Measurements from ENCODE around the gene ZNF24.

GRCh38 chr18:35324926-35325655, 19.1 kb downstream of the ZNF24 start:
- TF ChIP-seq NFYB (CRISPR knock-in tag; conservative IDR thresholded peaks at IDR 0.05; ENCODE audit: low read depth) (no peak), FOXJ3 (CRISPR knock-in tag; IDR thresholded peaks at IDR 0.05; ENCODE audit: borderline replicate concordance) (no peak), ZSCAN18 (CRISPR knock-in tag; IDR thresholded peaks at IDR 0.05) (no peak), MXD4 (CRISPR knock-in tag; IDR thresholded peaks at IDR 0.05; ENCODE audit: borderline replicate concordance) (no peak), GABPB1 (CRISPR knock-in tag; IDR thresholded peaks at IDR 0.05) (no peak), AFF4 (CRISPR knock-in tag; IDR thresholded peaks at IDR 0.05; ENCODE audit: borderline replicate concordance) (no peak), SP1 (CRISPR knock-in tag; conservative IDR thresholded peaks at IDR 0.05) (no peak), MAX (CRISPR knock-in tag; IDR thresholded peaks at IDR 0.05) (no peak), CBFB (CRISPR knock-in tag; IDR thresholded peaks at IDR 0.05; ENCODE audit: low read depth) (no peak), ZNF425 (CRISPR knock-in tag; conservative IDR thresholded peaks at IDR 0.05) (no peak), TP53 (CRISPR knock-in tag; IDR thresholded peaks at IDR 0.05) (no peak)
- TF ChIP-seq, protein P1, sequence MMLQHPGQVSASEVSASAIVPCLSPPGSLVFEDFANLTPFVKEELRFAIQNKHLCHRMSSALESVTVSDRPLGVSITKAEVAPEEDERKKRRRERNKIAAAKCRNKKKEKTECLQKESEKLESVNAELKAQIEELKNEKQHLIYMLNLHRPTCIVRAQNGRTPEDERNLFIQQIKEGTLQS (CRISPR knock-in tag; conservative IDR thresholded peaks at IDR 0.05): no peak
- TF ChIP-seq, protein P2, sequence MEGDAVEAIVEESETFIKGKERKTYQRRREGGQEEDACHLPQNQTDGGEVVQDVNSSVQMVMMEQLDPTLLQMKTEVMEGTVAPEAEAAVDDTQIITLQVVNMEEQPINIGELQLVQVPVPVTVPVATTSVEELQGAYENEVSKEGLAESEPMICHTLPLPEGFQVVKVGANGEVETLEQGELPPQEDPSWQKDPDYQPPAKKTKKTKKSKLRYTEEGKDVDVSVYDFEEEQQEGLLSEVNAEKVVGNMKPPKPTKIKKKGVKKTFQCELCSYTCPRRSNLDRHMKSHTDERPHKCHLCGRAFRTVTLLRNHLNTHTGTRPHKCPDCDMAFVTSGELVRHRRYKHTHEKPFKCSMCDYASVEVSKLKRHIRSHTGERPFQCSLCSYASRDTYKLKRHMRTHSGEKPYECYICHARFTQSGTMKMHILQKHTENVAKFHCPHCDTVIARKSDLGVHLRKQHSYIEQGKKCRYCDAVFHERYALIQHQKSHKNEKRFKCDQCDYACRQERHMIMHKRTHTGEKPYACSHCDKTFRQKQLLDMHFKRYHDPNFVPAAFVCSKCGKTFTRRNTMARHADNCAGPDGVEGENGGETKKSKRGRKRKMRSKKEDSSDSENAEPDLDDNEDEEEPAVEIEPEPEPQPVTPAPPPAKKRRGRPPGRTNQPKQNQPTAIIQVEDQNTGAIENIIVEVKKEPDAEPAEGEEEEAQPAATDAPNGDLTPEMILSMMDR (IDR thresholded peaks at IDR 0.05): no peak
- TF ChIP-seq, protein P3, sequence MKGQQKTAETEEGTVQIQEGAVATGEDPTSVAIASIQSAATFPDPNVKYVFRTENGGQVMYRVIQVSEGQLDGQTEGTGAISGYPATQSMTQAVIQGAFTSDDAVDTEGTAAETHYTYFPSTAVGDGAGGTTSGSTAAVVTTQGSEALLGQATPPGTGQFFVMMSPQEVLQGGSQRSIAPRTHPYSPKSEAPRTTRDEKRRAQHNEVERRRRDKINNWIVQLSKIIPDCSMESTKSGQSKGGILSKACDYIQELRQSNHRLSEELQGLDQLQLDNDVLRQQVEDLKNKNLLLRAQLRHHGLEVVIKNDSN (CRISPR knock-in tag; IDR thresholded peaks at IDR 0.05): no peak

Measured in WTC11 (cell line).